RKO (cell line): ENCODE measurements around the gene ATR.

ENCODE experiments used
- DNase-seq: peaks from one replicate; pipeline ENCODE4 v3.0.0-alpha.2; 2016; ENCODE audit warnings: low spot score

The ATR gene

GRCh38 chr3:142523921-142524566, 54.5 kb downstream of the ATR start:
- no peak for DNase-seq

GRCh38 chr3:142509079-142509478, 69.5 kb downstream of the ATR start:
- no peak for DNase-seq

GRCh38 chr3:142507241-142507640, 71.3 kb downstream of the ATR start:
- DNase-seq = no peak

- DNase-seq = no peak
Observed at GRCh38 chr3:142502187-142502985, 76.1 kb downstream of the ATR start.

- DNase-seq = peak; percentile 10
Observed at GRCh38 chr3:142501004-142501926, 77.3 kb downstream of the ATR start.

- no peak for DNase-seq
Observed at GRCh38 chr3:142500211-142500610, 78.3 kb downstream of the ATR start.

- DNase-seq = no peak
Observed at GRCh38 chr3:142498397-142499180, 79.9 kb downstream of the ATR start.

- DNase-seq = no peak
Observed at GRCh38 chr3:142497729-142498128, 80.8 kb downstream of the ATR start.

- no peak for DNase-seq
Observed at GRCh38 chr3:142495103-142495502, 83.4 kb downstream of the ATR start.

GRCh38 chr3:142492184-142492583, 86.3 kb downstream of the ATR start:
- DNase-seq = no peak

- DNase-seq = no peak
Observed at GRCh38 chr3:142489572-142490323, 88.8 kb downstream of the ATR start.

GRCh38 chr3:142484912-142485435, 93.6 kb downstream of the ATR start:
- no peak for DNase-seq

GRCh38 chr3:142481196-142481595, 97.3 kb downstream of the ATR start:
- no peak for DNase-seq

GRCh38 chr3:142470826-142471225, 107.7 kb downstream of the ATR start:
- no peak for DNase-seq

GRCh38 chr3:142468456-142468855, 110.1 kb downstream of the ATR start:
- no peak for DNase-seq

GRCh38 chr3:142467768-142468167, 110.8 kb downstream of the ATR start:
- no peak for DNase-seq

- DNase-seq = no peak
Observed at GRCh38 chr3:142460689-142461088, 117.8 kb downstream of the ATR start.

GRCh38 chr3:142459929-142460328, 118.6 kb downstream of the ATR start:
- DNase-seq = no peak

- no peak for DNase-seq
Observed at GRCh38 chr3:142459096-142459495, 119.4 kb downstream of the ATR start.

- no peak for DNase-seq
Observed at GRCh38 chr3:142450881-142451280, 127.7 kb downstream of the ATR start.

- no peak for DNase-seq
Observed at GRCh38 chr3:142450189-142450588, 128.3 kb downstream of the ATR start.
